Measurements from ENCODE around the gene CEACAM19. TPM values are rescaled to one million over a fixed set of nuclear protein-coding genes. Genes with fewer than 3 reads are reported as not detected.
A peak's percentile ranks its signal among the peaks of the same experiment; 100 is the strongest.

Gene CEACAM19
- total and polyA plus RNA-seq, 10 of the 15 experiments (the other 5 are each of a cell fraction or from before 2014, with no cell fraction given): 0.13 to 0.31 (median 0.17) TPM; not detected in 4

GRCh38 chr19:44657211-44657921 lies 13.9 kb upstream of the CEACAM19 start (continued):
- TF ChIP-seq ZNF274 (IDR thresholded peaks at IDR 0.05; ENCODE audit: insufficient read depth, insufficient read length): no peak
- no peak for TF ChIP-seq KLF5 (IDR thresholded peaks at IDR 0.05; ENCODE audit: partially characterized antibody)
- peak; percentile 66 for TF ChIP-seq SMC3 (IDR thresholded peaks at IDR 0.05; ENCODE audit: borderline replicate concordance, low read length)
- TF ChIP-seq CREB1 (IDR thresholded peaks at IDR 0.05; ENCODE audit: low read depth): no peak
- TF ChIP-seq, protein P1, sequence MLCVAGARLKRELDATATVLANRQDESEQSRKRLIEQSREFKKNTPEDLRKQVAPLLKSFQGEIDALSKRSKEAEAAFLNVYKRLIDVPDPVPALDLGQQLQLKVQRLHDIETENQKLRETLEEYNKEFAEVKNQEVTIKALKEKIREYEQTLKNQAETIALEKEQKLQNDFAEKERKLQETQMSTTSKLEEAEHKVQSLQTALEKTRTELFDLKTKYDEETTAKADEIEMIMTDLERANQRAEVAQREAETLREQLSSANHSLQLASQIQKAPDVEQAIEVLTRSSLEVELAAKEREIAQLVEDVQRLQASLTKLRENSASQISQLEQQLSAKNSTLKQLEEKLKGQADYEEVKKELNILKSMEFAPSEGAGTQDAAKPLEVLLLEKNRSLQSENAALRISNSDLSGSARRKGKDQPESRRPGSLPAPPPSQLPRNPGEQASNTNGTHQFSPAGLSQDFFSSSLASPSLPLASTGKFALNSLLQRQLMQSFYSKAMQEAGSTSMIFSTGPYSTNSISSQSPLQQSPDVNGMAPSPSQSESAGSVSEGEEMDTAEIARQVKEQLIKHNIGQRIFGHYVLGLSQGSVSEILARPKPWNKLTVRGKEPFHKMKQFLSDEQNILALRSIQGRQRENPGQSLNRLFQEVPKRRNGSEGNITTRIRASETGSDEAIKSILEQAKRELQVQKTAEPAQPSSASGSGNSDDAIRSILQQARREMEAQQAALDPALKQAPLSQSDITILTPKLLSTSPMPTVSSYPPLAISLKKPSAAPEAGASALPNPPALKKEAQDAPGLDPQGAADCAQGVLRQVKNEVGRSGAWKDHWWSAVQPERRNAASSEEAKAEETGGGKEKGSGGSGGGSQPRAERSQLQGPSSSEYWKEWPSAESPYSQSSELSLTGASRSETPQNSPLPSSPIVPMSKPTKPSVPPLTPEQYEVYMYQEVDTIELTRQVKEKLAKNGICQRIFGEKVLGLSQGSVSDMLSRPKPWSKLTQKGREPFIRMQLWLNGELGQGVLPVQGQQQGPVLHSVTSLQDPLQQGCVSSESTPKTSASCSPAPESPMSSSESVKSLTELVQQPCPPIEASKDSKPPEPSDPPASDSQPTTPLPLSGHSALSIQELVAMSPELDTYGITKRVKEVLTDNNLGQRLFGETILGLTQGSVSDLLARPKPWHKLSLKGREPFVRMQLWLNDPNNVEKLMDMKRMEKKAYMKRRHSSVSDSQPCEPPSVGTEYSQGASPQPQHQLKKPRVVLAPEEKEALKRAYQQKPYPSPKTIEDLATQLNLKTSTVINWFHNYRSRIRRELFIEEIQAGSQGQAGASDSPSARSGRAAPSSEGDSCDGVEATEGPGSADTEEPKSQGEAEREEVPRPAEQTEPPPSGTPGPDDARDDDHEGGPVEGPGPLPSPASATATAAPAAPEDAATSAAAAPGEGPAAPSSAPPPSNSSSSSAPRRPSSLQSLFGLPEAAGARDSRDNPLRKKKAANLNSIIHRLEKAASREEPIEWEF (IDR thresholded peaks at IDR 0.05; ENCODE audit: insufficient replicate concordance, low read depth, low read length): no peak
- TF ChIP-seq ESRRA (IDR thresholded peaks at IDR 0.05; ENCODE audit: low read length): no peak
- TF ChIP-seq SREBF1 (IDR thresholded peaks at IDR 0.05; ENCODE audit: low read length): no peak
- TF ChIP-seq CEBPB (IDR thresholded peaks at IDR 0.05; ENCODE audit: borderline replicate concordance in 1 of 2, low read depth in 2 of 2, low read length in 2 of 2): no peak
- no peak for TF ChIP-seq POU2F2 (IDR thresholded peaks at IDR 0.05; ENCODE audit: borderline replicate concordance, low read depth, low read length)
- no peak for TF ChIP-seq HCFC1 (IDR thresholded peaks at IDR 0.05; ENCODE audit: low read length)
- TF ChIP-seq, protein P2, sequence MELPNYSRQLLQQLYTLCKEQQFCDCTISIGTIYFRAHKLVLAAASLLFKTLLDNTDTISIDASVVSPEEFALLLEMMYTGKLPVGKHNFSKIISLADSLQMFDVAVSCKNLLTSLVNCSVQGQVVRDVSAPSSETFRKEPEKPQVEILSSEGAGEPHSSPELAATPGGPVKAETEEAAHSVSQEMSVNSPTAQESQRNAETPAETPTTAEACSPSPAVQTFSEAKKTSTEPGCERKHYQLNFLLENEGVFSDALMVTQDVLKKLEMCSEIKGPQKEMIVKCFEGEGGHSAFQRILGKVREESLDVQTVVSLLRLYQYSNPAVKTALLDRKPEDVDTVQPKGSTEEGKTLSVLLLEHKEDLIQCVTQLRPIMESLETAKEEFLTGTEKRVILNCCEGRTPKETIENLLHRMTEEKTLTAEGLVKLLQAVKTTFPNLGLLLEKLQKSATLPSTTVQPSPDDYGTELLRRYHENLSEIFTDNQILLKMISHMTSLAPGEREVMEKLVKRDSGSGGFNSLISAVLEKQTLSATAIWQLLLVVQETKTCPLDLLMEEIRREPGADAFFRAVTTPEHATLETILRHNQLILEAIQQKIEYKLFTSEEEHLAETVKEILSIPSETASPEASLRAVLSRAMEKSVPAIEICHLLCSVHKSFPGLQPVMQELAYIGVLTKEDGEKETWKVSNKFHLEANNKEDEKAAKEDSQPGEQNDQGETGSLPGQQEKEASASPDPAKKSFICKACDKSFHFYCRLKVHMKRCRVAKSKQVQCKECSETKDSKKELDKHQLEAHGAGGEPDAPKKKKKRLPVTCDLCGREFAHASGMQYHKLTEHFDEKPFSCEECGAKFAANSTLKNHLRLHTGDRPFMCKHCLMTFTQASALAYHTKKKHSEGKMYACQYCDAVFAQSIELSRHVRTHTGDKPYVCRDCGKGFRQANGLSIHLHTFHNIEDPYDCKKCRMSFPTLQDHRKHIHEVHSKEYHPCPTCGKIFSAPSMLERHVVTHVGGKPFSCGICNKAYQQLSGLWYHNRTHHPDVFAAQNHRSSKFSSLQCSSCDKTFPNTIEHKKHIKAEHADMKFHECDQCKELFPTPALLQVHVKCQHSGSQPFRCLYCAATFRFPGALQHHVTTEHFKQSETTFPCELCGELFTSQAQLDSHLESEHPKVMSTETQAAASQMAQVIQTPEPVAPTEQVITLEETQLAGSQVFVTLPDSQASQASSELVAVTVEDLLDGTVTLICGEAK (IDR thresholded peaks at IDR 0.05; ENCODE audit: borderline replicate concordance): no peak
- TF ChIP-seq, protein P3, sequence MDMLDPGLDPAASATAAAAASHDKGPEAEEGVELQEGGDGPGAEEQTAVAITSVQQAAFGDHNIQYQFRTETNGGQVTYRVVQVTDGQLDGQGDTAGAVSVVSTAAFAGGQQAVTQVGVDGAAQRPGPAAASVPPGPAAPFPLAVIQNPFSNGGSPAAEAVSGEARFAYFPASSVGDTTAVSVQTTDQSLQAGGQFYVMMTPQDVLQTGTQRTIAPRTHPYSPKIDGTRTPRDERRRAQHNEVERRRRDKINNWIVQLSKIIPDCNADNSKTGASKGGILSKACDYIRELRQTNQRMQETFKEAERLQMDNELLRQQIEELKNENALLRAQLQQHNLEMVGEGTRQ (IDR thresholded peaks at IDR 0.05; ENCODE audit: borderline replicate concordance, low read depth, low read length): peak; percentile 3; the same call in 1 of the 2 replicates
- TF ChIP-seq YY1 (IDR thresholded peaks at IDR 0.05; ENCODE audit: low read depth, low read length): 0 out of 2 replicates have a peak, but pooled peaks have one; percentile 38
- TF ChIP-seq, protein P4, sequence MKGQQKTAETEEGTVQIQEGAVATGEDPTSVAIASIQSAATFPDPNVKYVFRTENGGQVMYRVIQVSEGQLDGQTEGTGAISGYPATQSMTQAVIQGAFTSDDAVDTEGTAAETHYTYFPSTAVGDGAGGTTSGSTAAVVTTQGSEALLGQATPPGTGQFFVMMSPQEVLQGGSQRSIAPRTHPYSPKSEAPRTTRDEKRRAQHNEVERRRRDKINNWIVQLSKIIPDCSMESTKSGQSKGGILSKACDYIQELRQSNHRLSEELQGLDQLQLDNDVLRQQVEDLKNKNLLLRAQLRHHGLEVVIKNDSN (IDR thresholded peaks at IDR 0.05; ENCODE audit: borderline replicate concordance, extremely low read length, insufficient read depth, low read depth, low read length): peak; percentile 40
